PC-3 (cell line): Measurements from ENCODE around the gene C1orf21.

Experiments used
- EZH2 ChIP-seq: fragments of 300-600 bp; sonication (generic); IDR thresholded peaks from one replicate; pipeline ENCODE4 v1.6.1; 2017; ENCODE audit warnings: antibody characterized with exemption, mild to moderate bottlenecking, low read length; ENCODE audit not compliant: unreplicated experiment
- TF ChIP-seq, protein P1 (sequence below): fragments of 300-600 bp; sonication (generic); conservative IDR thresholded peaks from 2 replicates; pipeline ENCODE4 v1.5.1; 2017; ENCODE audit warnings: antibody characterized with exemption, low read depth, mild to moderate bottlenecking, low read length

DNA sequence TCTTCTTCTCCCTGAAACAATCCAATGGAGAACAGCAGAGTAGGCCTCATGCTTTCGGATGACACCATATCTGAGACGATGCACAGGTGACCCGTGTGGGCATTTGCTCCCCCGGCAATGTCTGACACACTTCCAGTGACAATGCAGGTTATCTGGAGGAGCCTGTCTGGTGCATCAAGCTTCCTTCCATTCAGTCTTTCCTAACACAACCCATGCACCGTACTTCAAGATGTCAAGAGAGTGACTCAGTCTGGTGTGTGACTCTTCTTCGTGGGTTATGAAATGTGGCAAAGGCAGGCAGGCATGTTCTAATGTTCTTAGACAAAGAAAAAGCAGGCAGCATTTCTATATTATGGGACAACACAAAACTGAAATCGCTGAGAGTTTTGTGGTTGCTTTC, 208.8 kb downstream of the C1orf21 start:
- no peak for TF ChIP-seq EZH2
- TF ChIP-seq, protein P1, sequence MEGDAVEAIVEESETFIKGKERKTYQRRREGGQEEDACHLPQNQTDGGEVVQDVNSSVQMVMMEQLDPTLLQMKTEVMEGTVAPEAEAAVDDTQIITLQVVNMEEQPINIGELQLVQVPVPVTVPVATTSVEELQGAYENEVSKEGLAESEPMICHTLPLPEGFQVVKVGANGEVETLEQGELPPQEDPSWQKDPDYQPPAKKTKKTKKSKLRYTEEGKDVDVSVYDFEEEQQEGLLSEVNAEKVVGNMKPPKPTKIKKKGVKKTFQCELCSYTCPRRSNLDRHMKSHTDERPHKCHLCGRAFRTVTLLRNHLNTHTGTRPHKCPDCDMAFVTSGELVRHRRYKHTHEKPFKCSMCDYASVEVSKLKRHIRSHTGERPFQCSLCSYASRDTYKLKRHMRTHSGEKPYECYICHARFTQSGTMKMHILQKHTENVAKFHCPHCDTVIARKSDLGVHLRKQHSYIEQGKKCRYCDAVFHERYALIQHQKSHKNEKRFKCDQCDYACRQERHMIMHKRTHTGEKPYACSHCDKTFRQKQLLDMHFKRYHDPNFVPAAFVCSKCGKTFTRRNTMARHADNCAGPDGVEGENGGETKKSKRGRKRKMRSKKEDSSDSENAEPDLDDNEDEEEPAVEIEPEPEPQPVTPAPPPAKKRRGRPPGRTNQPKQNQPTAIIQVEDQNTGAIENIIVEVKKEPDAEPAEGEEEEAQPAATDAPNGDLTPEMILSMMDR = no peak
